GM06990 (cell line): ENCODE measurements around the gene LMBR1.
A peak's percentile ranks its signal among the peaks of the same experiment; 100 is the strongest.
"Not testable (repeated sequence)": the region's sequence is repeated elsewhere in the genome, so short reads cannot be mapped to it uniquely, and the experiment has no call there.

ENCODE experiments used
- DNase-seq: peaks from one replicate; pipeline ENCODE4 v3.0.0-alpha.2; 2011; ENCODE audit not compliant: insufficient read length; ENCODE audit errors: extremely low read depth
- H3K27me3 ChIP-seq: replicated peaks from 2 replicates; pipeline ENCODE4 v1.6.0; 2011; ENCODE audit warnings: low read length; ENCODE audit not compliant: control insufficient read depth, insufficient read depth
- H3K36me3 ChIP-seq: 2 replicates; pipeline ENCODE4 v1.5.1; 2011; ENCODE audit warnings: low read length; ENCODE audit not compliant: control insufficient read depth, insufficient read depth
- H3K4me3 ChIP-seq: replicated peaks from 2 replicates; pipeline ENCODE4 v1.5.1; 2011; ENCODE audit warnings: low read depth, mild to moderate bottlenecking, control low read depth, low read length
- CTCF ChIP-seq: IDR thresholded peaks from 2 replicates; pipeline ENCODE4 v1.5.1; 2011; ENCODE audit warnings: low read length, control low read depth, mild to moderate bottlenecking, inconsistent platforms; ENCODE audit not compliant: insufficient read depth, poor library complexity, severe bottlenecking

Gene LMBR1

GRCh38 chr7:156892821-156893706 lies at the start of gene LMBR1:
Gene LMBR1, minus strand, starts transcription at chr7:156893183. Its CDS starts 190 bp downstream, at chr7:156892993.
- peak within 1 kb of the TSS; percentile 90 for H3K4me3 ChIP-seq
- TF ChIP-seq CTCF = peak; percentile 52
- no peaks in the 10 kb centered on the region for H3K27me3 ChIP-seq
- peak; percentile 99 for DNase-seq
- H3K36me3 ChIP-seq = no peaks in the 10 kb centered on the region

GRCh38 chr7:156942708-156943090 lies 49.7 kb upstream of the LMBR1 start:
- Histone ChIP-seq H3K36me3 (no peaks in the 10 kb centered on the region), H3K4me3 (no peak overlapping the region; the same call in 1 of the 2 replicates), H3K27me3 (peaks cover 5% of the 10 kb centered on the region)
- DNase-seq = no peak
- no peak for TF ChIP-seq CTCF

- DNase-seq = no peak
- no peak overlapping the region for H3K4me3 ChIP-seq
- no peak for TF ChIP-seq CTCF
- H3K27me3 ChIP-seq = peaks cover 5% of the 10 kb centered on the region
- no peaks in the 10 kb centered on the region for H3K36me3 ChIP-seq
These were observed 48.6 kb upstream of the LMBR1 start for GRCh38 chr7:156941393-156942182.

GRCh38 chr7:156940421-156941122 lies 47.6 kb upstream of the LMBR1 start:
- no peak overlapping the region for H3K4me3 ChIP-seq
- DNase-seq = no peak
- no peaks in the 10 kb centered on the region for H3K36me3 ChIP-seq
- TF ChIP-seq CTCF = no peak
- H3K27me3 ChIP-seq = peaks cover 5% of the 10 kb centered on the region

- not testable (repeated sequence) for H3K36me3 ChIP-seq, H3K4me3 ChIP-seq, DNase-seq, H3K27me3 ChIP-seq
These were observed 43.8 kb upstream of the LMBR1 start for GRCh38 chr7:156936766-156937165.

- Histone ChIP-seq H3K27me3 (no peaks in the 10 kb centered on the region; the same call in 1 of the 2 replicates), H3K4me3 (no peak overlapping the region), H3K36me3 (no peaks in the 10 kb centered on the region)
- DNase-seq = no peak
- TF ChIP-seq CTCF = no peak
These were observed 42.3 kb upstream of the LMBR1 start for GRCh38 chr7:156935250-156935649.
